ENCODE measurements around the gene ADAP1.

GRCh38 chr7:859359-860030 is 95.0 kb downstream of the ADAP1 start:
- TF ChIP-seq, protein P1, sequence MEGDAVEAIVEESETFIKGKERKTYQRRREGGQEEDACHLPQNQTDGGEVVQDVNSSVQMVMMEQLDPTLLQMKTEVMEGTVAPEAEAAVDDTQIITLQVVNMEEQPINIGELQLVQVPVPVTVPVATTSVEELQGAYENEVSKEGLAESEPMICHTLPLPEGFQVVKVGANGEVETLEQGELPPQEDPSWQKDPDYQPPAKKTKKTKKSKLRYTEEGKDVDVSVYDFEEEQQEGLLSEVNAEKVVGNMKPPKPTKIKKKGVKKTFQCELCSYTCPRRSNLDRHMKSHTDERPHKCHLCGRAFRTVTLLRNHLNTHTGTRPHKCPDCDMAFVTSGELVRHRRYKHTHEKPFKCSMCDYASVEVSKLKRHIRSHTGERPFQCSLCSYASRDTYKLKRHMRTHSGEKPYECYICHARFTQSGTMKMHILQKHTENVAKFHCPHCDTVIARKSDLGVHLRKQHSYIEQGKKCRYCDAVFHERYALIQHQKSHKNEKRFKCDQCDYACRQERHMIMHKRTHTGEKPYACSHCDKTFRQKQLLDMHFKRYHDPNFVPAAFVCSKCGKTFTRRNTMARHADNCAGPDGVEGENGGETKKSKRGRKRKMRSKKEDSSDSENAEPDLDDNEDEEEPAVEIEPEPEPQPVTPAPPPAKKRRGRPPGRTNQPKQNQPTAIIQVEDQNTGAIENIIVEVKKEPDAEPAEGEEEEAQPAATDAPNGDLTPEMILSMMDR (IDR thresholded peaks at IDR 0.05), result no peak
- no peak for TF ChIP-seq POLR2A (IDR thresholded peaks at IDR 0.05)
